Urothelium cell line (cell line): ENCODE data around the gene CFAP251.
"Not testable (repeated sequence)": the region's sequence is repeated elsewhere in the genome, so short reads cannot be mapped to it uniquely, and the experiment has no call there.

Experiments used
- DNase-seq: peaks from one replicate; pipeline ENCODE4 v3.0.0; 2011; ENCODE audit warnings: low spot score, mixed read lengths
- FAIRE-seq: peaks from 2 replicates; lab custom pipeline; 2011; peaks lifted over from hg19 to GRCh38; lab: Jason Lieb, UNC

The CFAP251 gene, protein sequence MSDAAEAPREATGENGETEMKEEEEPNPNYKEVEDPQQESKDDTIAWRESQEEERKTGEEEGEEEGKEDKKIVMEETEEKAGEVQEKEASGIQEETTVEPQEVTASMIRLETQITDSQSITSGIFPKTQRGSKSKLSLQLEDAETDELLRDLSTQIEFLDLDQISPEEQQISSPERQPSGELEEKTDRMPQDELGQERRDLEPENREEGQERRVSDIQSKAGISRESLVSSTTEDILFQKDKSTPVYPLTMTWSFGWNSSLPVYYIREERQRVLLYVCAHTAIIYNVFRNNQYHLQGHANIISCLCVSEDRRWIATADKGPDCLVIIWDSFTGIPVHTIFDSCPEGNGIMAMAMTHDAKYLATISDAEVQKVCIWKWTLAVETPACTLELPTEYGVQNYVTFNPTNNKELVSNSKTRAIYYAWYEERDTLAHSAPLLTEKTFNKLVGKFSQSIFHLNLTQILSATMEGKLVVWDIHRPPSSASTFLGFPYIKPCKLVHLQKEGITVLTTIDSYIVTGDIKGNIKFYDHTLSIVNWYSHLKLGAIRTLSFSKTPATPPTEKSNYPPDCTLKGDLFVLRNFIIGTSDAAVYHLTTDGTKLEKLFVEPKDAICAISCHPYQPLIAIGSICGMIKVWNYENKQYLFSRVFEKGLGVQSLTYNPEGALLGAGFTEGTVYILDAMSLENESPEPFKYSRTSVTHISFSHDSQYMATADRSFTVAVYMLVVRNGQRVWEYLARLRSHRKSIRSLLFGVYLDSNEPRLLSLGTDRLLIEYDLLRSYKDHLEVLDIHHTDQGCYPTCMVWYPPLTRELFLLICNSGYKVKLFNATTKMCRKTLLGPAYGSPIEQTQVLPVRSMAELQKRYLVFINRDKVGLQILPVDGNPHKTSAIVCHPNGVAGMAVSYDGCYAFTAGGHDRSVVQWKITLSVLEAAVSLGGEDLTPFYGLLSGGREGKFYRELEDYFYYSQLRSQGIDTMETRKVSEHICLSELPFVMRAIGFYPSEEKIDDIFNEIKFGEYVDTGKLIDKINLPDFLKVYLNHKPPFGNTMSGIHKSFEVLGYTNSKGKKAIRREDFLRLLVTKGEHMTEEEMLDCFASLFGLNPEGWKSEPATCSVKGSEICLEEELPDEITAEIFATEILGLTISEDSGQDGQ

DNA sequence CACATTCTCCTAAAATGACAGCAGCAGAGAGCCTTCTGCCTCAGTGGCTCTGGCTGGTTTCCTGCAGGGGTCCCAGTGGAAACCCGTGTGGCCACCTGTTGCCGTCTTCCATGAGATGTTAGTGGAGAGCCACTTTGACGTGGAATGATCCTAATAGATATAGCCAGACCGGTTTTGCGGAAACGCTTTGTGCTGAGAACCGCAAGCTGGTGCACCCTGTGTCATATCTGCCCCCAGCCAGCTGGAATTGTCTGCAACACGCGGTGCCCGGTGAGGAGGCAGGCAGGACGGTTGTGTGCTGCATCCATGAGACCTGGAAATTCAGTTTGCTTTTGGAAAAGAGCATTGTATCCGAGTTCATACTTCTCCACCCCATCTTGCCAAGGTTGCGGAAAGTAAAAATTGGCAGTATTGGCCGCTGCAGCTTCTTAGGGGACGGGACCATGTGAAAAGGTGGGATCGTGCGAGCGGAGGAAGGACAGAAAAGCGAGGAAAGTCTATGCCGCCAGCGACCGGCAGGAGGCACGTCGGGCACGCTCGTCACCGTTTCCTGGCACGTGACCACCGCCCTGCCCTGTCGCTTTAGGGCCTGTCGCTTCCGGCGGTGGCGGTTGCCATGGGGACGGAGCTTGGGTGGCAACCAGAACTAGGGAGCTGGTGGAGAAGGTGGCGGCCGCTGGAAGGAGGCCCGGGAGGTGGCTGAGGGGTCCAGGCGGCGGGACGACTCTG, at the start of gene CFAP251:
TSS of gene CFAP251 (plus strand) at position 643 of the 729 bp plus-strand sequence. CDS start 2,714 bp downstream, outside the sequence.
- DNase-seq, result no peak
- FAIRE-seq, result no peak

DNA sequence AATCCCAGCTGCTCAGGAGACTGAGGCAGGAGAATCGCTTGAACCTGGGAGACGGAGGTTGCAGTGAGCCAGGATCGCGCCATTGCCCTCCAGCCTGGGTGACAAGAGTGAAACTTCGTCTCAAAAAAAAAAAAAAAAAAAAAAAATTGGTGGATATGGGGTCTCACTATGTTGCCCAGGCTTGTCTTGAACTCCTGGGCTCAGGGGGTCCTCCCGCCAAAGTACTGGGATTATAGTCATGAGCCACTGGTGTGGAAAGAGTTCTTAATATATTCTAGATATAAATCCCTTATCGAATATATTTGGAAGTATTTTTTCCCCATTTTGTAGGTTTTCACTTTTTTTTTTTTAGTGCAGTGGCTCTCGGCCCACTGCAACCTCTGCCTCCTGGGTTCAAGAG, 49.2 kb upstream of the CFAP251 start:
- not testable (repeated sequence) for FAIRE-seq, DNase-seq

DNA sequence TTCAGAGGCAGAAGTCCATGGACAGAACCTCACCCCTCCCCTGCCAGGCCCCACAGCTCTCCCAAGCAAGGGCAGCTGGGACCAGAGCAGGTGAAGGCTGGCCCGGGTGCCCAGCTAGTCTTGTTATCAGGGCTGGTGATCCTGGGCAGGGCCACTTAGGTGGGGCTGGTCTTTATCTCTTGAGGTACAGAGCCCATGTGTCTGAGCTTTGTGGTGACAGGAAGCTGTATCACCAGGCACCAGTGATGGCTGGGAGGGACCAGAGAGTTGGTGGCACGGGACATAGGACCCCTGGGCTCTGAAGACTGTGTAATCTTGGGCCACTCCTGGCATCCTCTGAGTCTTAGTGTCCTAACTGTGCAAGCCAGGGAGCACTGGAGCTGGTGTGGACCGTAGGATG, 46.9 kb upstream of the CFAP251 start:
- DNase-seq, result no peak
- no peak for FAIRE-seq

DNA sequence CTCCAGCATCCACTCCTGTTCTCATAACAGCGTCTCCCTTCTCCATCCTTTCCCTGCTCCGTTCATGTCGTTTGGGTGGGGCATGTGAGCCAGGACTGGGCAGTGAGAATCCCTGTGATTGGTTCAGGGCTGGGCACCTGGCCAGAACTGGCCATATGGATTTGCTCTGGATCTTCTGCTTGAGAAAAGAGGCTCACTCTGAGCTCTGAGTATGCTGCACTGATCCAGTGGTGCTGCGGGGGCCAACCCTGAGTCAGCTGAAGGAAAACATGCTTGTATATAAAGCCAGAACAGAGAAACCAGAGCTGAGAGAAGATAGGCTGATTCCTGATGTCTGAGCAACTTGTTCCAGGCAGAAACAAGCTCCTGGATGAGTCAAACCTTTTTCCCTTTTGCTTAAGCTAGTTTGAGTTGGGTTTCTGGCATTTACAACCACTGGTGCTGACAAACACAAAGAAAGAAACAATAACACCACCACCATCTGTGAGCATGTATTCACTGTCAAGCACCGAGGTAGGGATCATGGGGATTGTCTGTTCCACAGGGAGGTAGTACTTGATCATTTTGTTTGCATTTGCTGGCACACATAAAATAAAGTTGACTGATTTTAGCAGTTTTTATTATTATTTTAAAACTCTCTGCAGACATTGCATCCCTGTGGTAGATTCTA, 45.7 kb upstream of the CFAP251 start:
- DNase-seq, result no peak
- FAIRE-seq, result no peak

DNA sequence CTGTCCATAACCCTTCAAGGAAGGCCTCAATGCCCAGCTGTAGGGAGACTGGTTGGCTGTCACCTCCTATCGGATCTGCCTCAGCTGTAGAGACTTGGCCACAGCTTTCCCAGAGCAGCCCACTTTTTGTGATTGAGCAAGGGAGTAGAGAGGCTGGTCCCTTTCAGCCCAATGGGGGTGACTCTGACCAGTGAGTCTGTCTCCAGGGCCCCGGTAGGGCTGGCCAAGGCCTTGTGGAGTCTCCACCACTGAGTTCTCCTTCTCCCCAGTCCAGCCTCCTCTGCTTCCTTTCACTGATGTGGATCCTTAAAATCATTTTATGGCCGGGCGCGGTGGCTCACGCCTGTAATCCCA, 45.2 kb upstream of the CFAP251 start:
- FAIRE-seq, result no peak

DNA sequence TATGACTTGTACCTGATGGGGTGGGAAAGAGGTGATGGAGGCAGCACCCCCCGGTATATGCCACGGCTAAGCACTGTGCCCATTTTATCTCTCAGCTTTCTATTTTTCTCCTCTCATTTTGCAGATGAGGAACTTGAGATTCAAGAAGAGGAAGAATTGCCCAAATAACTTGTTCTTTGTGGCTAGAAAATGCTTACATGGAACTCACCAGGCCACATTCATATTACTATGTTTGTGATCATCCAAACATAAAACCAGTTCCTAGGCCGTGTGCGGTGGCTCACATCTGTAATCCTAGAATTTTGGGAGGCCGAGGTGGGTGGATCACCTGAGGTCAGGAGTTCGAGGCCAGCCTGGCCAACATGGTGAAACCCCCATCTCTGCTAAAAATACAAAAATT, 44.3 kb upstream of the CFAP251 start:
- DNase-seq (no peak), FAIRE-seq (no peak)

More for the DNA sequence above, 45.2 kb upstream of the CFAP251 start:
- no peak for DNase-seq

DNA sequence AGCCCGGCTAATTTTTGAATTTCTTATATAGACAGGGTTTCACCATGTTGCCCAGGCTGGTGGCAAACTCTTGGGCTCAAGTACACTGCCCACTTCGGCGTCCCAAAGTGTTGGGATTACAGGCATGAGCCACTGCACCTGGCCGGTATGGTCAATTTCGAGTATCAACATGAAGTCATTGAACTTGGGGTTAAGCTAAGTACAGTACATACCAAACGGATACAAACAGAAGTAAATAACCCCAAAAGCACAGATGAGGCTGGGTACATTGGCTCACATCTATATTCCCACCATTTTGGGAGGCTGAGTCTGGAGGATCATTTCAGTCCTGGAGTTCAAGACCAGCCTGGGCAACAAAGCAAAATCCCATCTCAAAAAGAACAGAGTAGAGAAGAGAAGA, 42.8 kb upstream of the CFAP251 start:
- FAIRE-seq (no peak), DNase-seq (no peak)

DNA sequence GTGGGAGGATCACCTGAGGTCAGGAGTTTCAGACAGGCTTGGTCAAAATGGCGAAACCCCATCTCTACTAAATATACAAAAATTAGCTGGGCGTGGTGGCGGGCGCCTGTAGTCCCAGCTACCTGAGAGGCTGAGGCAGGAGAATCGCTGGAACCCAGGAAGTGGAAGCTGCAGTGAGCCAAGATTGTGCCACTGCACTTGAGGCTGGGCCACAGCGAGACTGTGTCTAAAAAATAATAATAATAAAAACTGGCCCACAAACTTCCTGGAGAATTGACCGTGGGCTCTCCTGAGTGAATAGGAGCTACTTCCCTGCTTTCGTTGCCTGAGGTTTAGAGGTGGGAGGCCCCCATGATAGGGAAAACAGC, 42.3 kb upstream of the CFAP251 start:
- DNase-seq, FAIRE-seq: not testable (repeated sequence)

DNA sequence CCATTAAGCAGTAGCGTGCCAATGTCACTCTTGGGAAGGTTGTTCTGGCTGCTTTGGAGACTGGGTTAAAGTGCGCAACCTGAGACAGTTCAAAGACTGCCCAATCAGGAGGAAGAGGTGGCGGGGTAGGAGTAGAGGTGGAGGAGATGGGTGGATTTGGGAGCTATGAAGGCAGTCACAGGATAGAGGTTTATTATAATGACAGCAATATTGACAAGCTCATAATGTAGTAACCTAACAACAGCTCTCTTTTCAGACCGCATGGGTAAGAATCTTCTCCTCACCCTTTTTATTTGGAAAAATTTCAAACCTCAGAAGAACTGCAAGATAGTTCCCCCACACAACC, 35.1 kb upstream of the CFAP251 start:
- no peak for FAIRE-seq
- no peak for DNase-seq

DNA sequence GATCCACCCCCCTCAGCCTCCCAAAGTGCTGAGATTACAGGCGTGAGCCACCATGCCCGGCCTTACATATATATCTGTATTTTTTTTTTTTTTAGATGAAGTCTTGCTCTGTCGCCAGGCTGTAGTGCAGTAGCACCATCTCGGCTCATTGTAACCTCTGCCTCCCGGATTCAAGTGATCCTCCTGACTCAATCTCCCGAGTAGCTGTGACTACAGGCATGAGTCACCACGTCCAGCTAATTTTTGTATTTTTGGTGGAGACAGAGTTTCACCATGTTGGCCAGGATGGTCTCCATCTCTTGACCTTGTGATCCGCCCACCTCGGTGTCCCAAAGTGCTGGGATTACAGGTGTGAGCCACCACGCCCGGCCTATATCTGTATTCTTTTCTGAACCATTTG, 33.3 kb upstream of the CFAP251 start:
- not testable (repeated sequence) for FAIRE-seq

DNA sequence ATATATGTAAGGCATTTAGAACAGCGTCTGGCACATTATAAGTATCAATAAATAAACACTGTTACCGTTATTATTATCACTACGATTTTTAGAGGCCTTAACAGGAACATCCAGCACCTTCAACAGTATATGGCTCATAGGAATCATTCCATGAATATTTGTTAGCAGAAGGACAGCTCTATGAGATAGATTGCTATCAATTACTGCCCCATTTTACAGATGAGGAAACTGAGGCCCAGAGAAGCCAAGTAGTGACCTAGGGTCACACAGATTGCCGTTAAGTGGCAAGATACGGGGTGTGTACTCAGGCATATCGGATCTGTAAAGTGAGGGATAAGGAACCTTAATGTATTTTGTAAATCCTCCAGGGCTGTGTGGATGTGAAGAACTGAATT, 30.3 kb upstream of the CFAP251 start:
- no peak for FAIRE-seq
- DNase-seq, result no peak

More for the DNA sequence above, 33.3 kb upstream of the CFAP251 start:
- not testable (repeated sequence) for DNase-seq

DNA sequence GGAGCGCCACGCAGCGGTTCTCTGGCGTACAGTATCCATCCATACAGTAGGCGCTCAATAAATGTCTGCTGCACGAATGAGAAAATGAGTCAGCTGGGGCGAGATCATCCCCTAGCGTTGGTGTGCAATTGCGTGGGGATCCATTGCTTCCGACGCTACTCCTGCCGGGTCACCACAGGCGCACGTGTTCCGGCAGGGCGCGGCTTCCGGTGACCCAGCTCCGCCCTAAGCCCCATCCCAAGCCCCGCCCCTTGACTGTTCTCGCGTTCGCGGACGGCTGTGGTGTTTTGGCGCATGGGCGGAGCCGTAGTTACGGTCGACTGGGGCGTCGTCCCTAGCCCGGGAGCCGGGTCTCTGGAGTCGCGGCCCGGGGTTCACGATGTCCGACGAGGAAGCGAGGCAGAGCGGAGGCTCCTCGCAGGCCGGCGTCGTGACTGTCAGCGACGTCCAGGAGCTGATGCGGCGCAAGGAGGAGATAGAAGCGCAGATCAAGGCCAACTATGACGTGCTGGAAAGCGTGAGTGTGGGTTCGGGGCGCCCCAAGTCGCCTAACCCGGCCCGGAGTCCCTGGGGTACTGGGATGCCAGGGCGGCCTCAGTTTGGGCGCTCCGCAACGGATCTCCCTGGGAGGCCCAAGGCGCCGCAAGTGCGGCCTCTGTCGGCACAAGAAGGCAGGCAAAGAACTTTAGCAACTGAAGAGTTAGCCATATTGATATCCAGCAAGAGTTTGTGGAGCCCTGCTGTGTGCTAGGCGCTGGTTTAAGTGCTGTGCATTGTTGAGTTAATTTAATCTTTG, 29.7 kb upstream of the CFAP251 start, which contains the start of gene PSMD9:
TSS of gene PSMD9 (plus strand) at position 313 of the 796 bp plus-strand sequence. CDS start at position 380, 67 bp downstream.
- FAIRE-seq (no peak), DNase-seq (peak; percentile 97)

DNA sequence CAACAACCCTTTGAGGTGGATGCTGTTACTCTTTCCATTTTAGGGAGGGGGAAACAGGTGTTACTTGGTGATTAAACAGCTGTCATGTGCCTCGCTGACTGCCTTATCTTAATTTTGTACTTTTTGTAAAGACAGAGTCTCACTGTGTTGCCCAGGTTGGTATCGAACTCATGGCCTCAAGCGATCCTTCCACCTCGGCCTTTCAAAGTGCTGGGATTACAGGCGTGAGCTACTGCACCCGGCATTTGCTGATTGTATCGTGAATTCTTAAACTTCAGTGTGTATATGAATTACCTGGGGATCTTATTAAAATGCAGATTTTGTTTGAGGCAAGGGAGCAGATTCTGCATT, 29.1 kb upstream of the CFAP251 start:
- DNase-seq (no peak), FAIRE-seq (no peak)

DNA sequence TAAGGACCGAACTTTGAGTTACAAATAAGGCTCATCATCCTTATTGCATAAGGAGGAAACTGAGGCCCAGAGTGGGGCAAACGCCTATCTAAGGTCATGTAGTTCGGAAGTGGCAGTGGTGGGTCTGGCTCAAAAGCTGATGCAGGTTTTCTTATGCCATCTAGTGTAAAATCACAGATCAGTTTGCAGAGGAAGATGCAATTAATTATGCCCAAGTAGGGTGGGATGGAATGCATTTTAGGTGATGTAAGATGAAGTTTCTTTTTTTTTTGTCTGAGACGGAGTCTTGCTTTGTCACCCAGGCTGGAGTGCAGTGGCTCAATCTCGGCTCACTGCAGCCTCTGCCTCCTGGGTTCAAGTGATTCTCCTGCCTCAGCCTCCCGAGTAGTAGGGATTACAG, 28.7 kb upstream of the CFAP251 start:
- not testable (repeated sequence) for DNase-seq, FAIRE-seq

DNA sequence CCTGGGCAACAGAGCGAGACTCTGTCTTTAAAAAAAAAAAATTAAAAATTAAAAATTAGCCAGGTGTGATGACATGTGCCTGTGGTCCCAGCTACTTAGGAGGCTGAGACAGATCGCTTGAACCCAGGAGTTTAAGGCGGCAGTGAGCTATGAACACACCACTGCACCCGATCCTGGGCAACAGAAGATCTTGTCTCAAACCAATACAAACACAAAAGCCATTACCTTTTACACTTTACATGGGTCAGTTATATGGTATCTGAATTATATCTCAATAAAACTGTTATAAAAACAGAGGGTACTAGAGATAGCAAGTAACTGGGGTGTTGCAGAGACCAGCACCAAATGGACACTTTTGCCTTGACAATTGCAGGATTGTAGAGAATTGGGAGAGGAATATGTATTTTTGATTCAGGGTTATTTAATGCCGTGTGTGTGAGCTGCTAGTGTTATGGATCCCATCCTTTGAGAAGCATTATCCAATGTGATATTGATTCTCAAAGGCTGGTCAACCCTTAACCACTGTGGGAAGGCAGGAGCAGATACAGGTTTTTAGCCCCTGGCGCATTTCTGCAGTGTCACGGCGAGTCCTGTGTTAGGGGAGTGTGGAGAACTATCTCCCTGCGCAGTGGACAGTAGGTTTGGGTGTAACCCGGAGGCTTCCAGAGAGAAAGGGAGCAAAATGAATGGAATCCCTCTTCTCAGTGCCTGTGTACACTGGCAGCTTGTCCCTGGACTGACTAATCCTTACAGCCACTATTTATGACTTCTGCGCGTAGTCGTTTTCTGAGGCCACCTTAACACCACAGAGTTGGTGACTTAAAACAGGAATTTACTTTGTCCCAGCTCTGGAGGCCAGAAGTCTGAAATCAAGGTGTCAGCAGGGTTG, 25.5 kb upstream of the CFAP251 start:
- DNase-seq, result no peak
- FAIRE-seq, result no peak

DNA sequence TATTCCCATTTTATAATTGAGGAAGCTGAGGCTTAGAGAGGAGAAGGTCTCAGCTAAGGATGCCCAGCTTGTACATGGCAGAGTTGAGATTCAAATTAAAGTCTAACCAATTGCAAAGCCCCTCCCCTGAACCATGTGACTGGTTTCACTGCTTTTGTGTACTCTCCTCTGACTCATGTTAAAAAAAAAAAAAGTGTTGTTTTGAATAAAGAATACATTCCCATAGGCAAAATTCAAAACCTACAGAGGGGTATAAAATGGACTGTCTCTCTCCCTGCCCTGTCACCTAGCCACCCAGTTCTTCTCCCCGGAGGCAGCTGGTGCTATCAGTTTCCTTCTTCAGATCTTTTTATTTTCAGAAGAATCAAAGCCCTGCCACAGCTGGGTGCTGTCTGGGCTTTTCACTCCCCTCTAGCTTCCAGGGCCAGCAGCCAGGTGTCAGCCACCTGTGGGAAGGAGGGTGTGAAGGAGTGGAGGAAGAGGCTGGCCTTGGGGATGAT, 24.4 kb upstream of the CFAP251 start:
- DNase-seq (peak; percentile 38), FAIRE-seq (no peak)

DNA sequence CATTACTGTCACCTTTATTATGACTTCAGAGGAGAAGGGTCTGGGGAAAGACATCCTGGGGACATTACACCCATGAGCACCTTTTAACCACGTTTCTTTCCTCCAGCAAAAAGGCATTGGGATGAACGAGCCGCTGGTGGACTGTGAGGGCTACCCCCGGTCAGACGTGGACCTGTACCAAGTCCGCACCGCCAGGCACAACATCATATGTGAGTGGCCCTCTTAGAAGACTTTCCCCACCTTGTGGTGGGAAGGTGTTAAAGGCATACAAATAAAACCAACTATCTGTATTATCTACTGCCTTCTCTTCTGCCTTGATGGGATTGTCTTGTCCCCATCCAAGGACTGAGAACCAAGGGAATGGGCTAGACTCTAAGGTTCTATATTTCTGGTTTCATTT, 23.8 kb upstream of the CFAP251 start:
- no peak for FAIRE-seq
- DNase-seq, result no peak

DNA sequence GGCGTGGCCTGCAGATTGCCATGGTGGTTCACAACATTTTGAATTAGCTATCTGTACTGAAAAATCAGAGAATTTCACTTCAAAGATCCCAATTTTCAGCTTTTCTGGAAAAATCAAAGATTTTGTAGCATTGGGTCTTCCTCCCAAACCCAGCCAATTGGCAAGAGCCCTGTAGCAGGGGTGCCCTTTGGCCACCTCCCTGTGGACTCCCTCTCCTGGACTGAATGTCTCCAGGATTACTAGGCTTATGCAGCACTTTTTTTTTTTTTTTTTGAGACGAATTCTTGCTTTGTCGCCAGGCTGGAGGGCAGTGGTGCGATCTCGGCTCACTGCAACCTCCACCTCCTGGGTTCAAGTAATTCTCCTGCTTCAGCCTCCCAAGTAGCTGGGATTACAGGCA, 20.1 kb upstream of the CFAP251 start:
- no peak for DNase-seq
- no peak for FAIRE-seq
